ENCODE data around the gene UTF1. TPM values are rescaled to one million over a fixed set of nuclear protein-coding genes. Genes with fewer than 3 reads are reported as not detected.

Gene UTF1
- total and polyA plus RNA-seq, 2 donors (not counting 1 experiment from before 2014, with no cell fraction given), result 0.10 to 0.25 TPM

DNA sequence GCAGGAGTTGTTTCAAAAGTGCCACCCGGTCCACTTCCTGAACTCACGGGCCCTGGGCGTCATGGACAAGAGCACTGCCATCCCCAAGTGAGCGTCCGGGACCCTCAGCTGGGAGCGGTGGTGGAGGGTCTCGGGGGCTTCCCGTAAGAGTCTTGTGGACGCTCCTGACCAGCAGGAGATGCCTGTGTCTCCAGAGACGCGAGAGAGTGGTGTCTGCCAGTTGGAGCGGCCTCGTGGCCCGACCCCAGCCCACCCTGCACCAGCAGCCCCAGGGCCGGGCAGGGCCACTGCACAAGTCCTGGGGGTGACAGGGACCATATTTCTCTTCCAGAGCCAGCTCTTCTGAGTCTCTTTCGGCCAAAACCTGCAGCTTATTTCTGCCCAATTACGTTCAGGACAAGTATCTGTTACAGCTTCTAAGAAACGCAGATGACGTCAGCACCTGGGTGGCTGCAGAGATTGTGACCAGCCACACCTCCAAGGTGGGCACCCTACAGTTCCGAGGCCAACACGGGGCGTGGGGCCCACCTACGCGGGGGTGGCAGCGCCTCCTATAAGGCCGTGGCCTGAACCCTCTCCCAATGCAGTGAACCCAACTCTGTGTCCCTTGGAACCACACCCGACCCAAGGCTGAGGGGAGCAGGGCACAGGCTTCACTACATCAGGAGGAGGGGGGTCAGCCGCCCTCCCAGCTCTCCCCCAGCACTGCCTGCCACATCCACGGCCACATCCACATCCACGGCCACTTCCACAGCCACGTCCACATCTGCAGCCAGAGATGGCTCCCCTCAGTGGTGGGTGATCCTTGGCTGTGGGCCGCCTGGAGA lies 16.2 kb upstream of the UTF1 start:
- no peak overlapping the region for H3K4me3 Mint-ChIP-seq
- Histone ChIP-seq H3K79me2 (ENCODE audit: control insufficient read depth, insufficient read depth, low read length) (no peaks in the 10 kb centered on the region), H3K9me3 (ENCODE audit: control extremely low read depth in 1 of 3, control insufficient read depth in 2 of 3, insufficient read depth in 1 of 3, low read length in 2 of 3) (peaks cover 0 to 5% (median 0%) of the 10 kb centered on the region in 3 donors), H2AFZ (ENCODE audit: insufficient read depth, low read depth, low read length, poor library complexity, severe bottlenecking) (no peak overlapping the region), H3K36me3 (replicated peaks in 1 of 2; ENCODE audit: control extremely low read depth in 1 of 2, control insufficient read depth in 1 of 2, extremely low read depth in 1 of 2, insufficient read depth in 2 of 2, low read length in 1 of 2) (no peaks in the 10 kb centered on the region), H3K9ac (ENCODE audit: low read length) (no peak overlapping the region), H4K20me1 (ENCODE audit: control insufficient read depth, insufficient read depth, low read length, poor library complexity, severe bottlenecking) (no peaks in the 10 kb centered on the region), H3K4me1 (ENCODE audit: control insufficient read depth in 2 of 2, insufficient read depth in 2 of 2, low read length in 2 of 2) (no peaks in the 10 kb centered on the region), H3K4me2 (replicated peaks; ENCODE audit: low read depth, low read length, poor library complexity, severe bottlenecking) (no peak overlapping the region), H3K27me3 (replicated peaks in 1 of 4; ENCODE audit: control extremely low read depth in 1 of 4, control insufficient read depth in 3 of 4, insufficient read depth in 4 of 4, low read length in 3 of 4) (peaks cover 0 to 2% (median 0%) of the 10 kb centered on the region in 4 experiments), H3K4me3 (ENCODE audit: control extremely low read depth in 1 of 5, extremely low read depth in 1 of 5, insufficient read depth in 1 of 5, low read depth in 2 of 5, low read length in 4 of 5) (no peak overlapping the region), H3K27ac (ENCODE audit: low read length in 2 of 2) (no peak overlapping the region)
- TF ChIP-seq, protein P1, sequence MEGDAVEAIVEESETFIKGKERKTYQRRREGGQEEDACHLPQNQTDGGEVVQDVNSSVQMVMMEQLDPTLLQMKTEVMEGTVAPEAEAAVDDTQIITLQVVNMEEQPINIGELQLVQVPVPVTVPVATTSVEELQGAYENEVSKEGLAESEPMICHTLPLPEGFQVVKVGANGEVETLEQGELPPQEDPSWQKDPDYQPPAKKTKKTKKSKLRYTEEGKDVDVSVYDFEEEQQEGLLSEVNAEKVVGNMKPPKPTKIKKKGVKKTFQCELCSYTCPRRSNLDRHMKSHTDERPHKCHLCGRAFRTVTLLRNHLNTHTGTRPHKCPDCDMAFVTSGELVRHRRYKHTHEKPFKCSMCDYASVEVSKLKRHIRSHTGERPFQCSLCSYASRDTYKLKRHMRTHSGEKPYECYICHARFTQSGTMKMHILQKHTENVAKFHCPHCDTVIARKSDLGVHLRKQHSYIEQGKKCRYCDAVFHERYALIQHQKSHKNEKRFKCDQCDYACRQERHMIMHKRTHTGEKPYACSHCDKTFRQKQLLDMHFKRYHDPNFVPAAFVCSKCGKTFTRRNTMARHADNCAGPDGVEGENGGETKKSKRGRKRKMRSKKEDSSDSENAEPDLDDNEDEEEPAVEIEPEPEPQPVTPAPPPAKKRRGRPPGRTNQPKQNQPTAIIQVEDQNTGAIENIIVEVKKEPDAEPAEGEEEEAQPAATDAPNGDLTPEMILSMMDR (IDR thresholded peaks at IDR 0.05), result no peak
- no peak for TF ChIP-seq EZH2 (IDR thresholded peaks at IDR 0.05; ENCODE audit: borderline replicate concordance, insufficient read depth, low read depth, low read length, poor library complexity, severe bottlenecking)
- POLR2A ChIA-PET, result no interaction called here
- 87% methylated on average over 31 of the region's 32 CpGs for WGBS (ENCODE audit: insufficient coverage)
- DNase-seq (no peak), ATAC-seq (ENCODE audit: low read depth) (no peak)
- intact Hi-C loops (cut with micrococcal nuclease), result no loop called here
- H3K4me1 Mint-ChIP-seq, result no peaks in the 10 kb centered on the region
- H3K27ac Mint-ChIP-seq, result no peak overlapping the region
- H3K9me3 Mint-ChIP-seq (ENCODE audit: insufficient read depth), result no peaks in the 10 kb centered on the region
- CTCF ChIA-PET, result no interaction called here
- peaks cover 17% of the 10 kb centered on the region for H3K27me3 Mint-ChIP-seq
